HCT116 (cell line): ENCODE measurements around the gene PON1.

ENCODE experiments used
- CTCF ChIP-seq, 3 experiments: fragments of 200-600 bp in 1 of 3; sonication (generic) in 1 of 3; IDR thresholded peaks in 2 of 3; conservative IDR thresholded peaks in 1 of 3; 2 replicates each; pipeline ENCODE4 v1.5.1; 2012 to 2017; ENCODE audit warnings: low read depth in 2 of 3, low read length in 2 of 3, antibody characterized with exemption in 1 of 3, borderline replicate concordance in 1 of 3, control low read depth in 1 of 3, mild to moderate bottlenecking in 1 of 3, mixed read lengths in 1 of 3, mixed run types in 1 of 3, moderate library complexity in 1 of 3; ENCODE audit not compliant: insufficient read depth in 1 of 3
- MAX ChIP-seq: IDR thresholded peaks from 2 replicates; pipeline ENCODE4 v1.6.1; 2012
- POLR2A ChIP-seq: IDR thresholded peaks from 2 replicates; pipeline ENCODE4 v1.7.0; 2011; ENCODE audit warnings: borderline replicate concordance; ENCODE audit not compliant: insufficient read depth, insufficient read length; ENCODE audit errors: extremely low read depth
- POLR2AphosphoS5 ChIP-seq: IDR thresholded peaks from 2 replicates; pipeline ENCODE4 v1.6.1; 2011; ENCODE audit warnings: mild to moderate bottlenecking, low read depth, low read length, moderate library complexity
- TCF7L2 ChIP-seq: IDR thresholded peaks from 2 replicates; pipeline ENCODE4 v1.7.0; 2011; ENCODE audit warnings: borderline replicate concordance, inconsistent platforms; ENCODE audit not compliant: insufficient read depth, insufficient read length; ENCODE audit errors: extremely low read depth
- TF ChIP-seq, protein P1 (sequence below): IDR thresholded peaks from 2 replicates; pipeline ENCODE4 v1.6.1; 2012; ENCODE audit warnings: low read depth

- no peak for TF ChIP-seq CTCF (IDR thresholded peaks at IDR 0.05 in 2 of 3, conservative IDR thresholded peaks at IDR 0.05 in 1 of 3; ENCODE audit: borderline replicate concordance in 1 of 3, insufficient read depth in 1 of 3, low read depth in 2 of 3, low read length in 2 of 3)
- TF ChIP-seq POLR2A: no peak
- no peak for TF ChIP-seq POLR2AphosphoS5
- no peak for TF ChIP-seq TCF7L2
- TF ChIP-seq MAX: no peak
- TF ChIP-seq, protein P1, sequence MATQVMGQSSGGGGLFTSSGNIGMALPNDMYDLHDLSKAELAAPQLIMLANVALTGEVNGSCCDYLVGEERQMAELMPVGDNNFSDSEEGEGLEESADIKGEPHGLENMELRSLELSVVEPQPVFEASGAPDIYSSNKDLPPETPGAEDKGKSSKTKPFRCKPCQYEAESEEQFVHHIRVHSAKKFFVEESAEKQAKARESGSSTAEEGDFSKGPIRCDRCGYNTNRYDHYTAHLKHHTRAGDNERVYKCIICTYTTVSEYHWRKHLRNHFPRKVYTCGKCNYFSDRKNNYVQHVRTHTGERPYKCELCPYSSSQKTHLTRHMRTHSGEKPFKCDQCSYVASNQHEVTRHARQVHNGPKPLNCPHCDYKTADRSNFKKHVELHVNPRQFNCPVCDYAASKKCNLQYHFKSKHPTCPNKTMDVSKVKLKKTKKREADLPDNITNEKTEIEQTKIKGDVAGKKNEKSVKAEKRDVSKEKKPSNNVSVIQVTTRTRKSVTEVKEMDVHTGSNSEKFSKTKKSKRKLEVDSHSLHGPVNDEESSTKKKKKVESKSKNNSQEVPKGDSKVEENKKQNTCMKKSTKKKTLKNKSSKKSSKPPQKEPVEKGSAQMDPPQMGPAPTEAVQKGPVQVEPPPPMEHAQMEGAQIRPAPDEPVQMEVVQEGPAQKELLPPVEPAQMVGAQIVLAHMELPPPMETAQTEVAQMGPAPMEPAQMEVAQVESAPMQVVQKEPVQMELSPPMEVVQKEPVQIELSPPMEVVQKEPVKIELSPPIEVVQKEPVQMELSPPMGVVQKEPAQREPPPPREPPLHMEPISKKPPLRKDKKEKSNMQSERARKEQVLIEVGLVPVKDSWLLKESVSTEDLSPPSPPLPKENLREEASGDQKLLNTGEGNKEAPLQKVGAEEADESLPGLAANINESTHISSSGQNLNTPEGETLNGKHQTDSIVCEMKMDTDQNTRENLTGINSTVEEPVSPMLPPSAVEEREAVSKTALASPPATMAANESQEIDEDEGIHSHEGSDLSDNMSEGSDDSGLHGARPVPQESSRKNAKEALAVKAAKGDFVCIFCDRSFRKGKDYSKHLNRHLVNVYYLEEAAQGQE: no peak
Observed at GRCh38 chr7:95290166-95290830, 34.0 kb downstream of the PON1 start.
